Naive B cell (primary cell): ENCODE data around the gene NKIRAS1. TPM values are rescaled to one million over a fixed set of nuclear protein-coding genes. Genes with fewer than 3 reads are reported as not detected.

Experiments used
- ATAC-seq, 2 donors: fragments of 150-1000 bp; cut with Tn5 transposase; 2 replicates each; pipeline ENCODE4 v1.10.0; 2021; ENCODE audit warnings: low read depth in 2 of 2, mild to moderate bottlenecking in 2 of 2, moderate library complexity in 2 of 2
- DNase-seq: peaks from one replicate; pipeline ENCODE4 v3.0.0; 2022
- H3K27ac Mint-ChIP-seq, 6 donors: one replicate each; pipeline ENCODE4 v1.8.0; 2020 to 2022; ENCODE audit warnings: mild to moderate bottlenecking in 6 of 6, mixed read lengths in 6 of 6, moderate library complexity in 5 of 6, inconsistent platforms in 2 of 6
- H3K27me3 Mint-ChIP-seq, 3 donors: one replicate each; pipeline ENCODE4 v1.8.0; 2021 to 2022; ENCODE audit warnings: mixed read lengths in 3 of 3, mild to moderate bottlenecking in 1 of 3
- H3K36me3 Mint-ChIP-seq, 2 donors: one replicate each; pipeline ENCODE4 v1.8.0; 2020 to 2022; ENCODE audit warnings: mixed read lengths in 2 of 2, inconsistent platforms in 1 of 2, mild to moderate bottlenecking in 1 of 2
- H3K4me1 Mint-ChIP-seq, 3 donors: one replicate each; pipeline ENCODE4 v1.8.0; 2020 to 2022; ENCODE audit warnings: mixed read lengths in 3 of 3, inconsistent platforms in 1 of 3, mild to moderate bottlenecking in 1 of 3, moderate library complexity in 1 of 3
- H3K4me3 Mint-ChIP-seq, 8 donors: one replicate each; pipeline ENCODE4 v1.8.0; 2020 to 2022; ENCODE audit warnings: mild to moderate bottlenecking in 8 of 8, mixed read lengths in 8 of 8, moderate library complexity in 8 of 8, inconsistent platforms in 2 of 8
- H3K9me3 Mint-ChIP-seq, 7 donors: one replicate each; pipeline ENCODE4 v1.8.0; 2020 to 2022; ENCODE audit warnings: mixed read lengths in 7 of 7, mild to moderate bottlenecking in 5 of 7, inconsistent platforms in 2 of 7, moderate library complexity in 1 of 7
- polyA plus RNA-seq, 6 donors: library from polyadenylated mRNA; unstranded; fragments of 300-500 nt; fragmentation: Illumina TruSeq; gene quantifications; one replicate each; pipeline ENCODE4 v1.2.3, GENCODE V29; 2021; ENCODE audit warnings: low read depth in 6 of 6

NKIRAS1 gene
- polyA plus RNA-seq, 6 donors from 2014 or later = 5.2 to 7.9 (median 6.2) TPM

DNA sequence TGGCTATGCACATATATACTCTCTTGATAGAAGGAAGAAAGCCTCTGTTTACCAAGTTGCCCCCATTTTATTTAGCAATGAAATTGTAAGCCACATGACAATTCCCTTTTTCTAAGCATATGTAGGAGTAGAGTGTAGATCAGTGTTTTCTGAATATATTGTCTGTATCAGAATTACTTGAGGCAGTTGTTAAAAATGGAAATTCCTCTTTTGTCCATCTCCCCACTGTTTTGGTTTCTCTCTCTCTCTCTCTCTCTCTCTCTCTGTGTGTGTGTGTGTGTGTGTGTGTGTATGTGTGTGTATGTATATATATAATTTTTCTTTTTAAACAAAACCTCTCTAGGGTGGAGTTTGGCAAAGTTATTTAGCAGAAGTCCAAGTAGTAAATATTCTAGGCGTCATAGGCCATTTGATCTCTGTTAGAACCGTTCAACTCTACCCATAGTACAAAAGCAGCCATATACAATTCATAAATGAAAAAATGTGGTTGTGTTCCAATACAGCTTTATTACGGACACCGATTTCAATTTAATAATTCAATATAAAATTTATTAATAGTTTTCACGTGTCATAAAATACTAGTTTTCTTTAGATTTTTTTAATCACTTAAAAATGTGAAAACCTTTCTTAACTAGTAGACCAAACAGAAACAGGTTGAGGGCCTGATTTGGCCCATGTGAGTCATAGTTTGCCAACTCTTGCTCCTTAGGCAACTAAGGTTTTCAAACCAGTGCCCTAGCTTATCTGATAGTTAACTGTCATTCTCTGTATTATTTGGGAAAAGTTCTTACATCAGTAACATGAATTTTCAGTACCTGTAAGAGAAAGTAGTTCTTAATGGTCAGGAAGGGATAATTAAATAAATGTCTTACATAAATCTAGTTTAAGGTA is 71.2 kb downstream of the NKIRAS1 start:
- peak overlapping the region in 4 of 8 donors; percentile 6 to 65 (median 40) for H3K4me3 Mint-ChIP-seq

DNA sequence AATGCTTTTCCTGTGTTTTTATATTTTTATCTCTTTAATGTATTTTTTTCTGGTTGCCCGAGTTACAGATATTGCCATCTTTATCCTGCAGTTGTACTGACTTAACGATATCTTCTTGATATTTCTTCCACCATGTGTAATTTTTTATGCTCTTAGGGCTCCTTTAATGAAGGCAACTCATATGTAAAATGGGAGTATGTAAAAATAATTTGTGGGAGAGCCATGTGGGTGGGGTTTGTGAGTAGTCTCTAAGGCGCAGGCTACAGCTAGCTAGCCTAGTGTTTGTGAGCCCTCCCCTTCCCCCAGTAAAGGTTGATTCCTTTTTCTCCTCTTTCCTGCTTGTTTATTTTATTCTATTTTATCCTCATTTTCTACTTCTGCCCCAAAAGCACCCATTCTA is 72.9 kb downstream of the NKIRAS1 start:
- Mint-ChIP-seq H3K27ac (peak overlapping the region in 3 of 6 donors; percentile 2 to 15 (median 13)), H3K27me3 (no peaks in the 10 kb centered on the region), H3K4me3 (no peak overlapping the region), H3K9me3 (no peaks in the 10 kb centered on the region), H3K4me1 (peaks cover 34 to 53% (median 44%) of the 10 kb centered on the region in 3 donors), H3K36me3 (peaks cover 0 to 6% of the 10 kb centered on the region in 2 donors)
- ATAC-seq (no peak), DNase-seq (no peak)

More for the DNA sequence above, 71.2 kb downstream of the NKIRAS1 start:
- peaks cover 0 to 6% of the 10 kb centered on the region in 2 donors for H3K36me3 Mint-ChIP-seq
- no peaks in the 10 kb centered on the region for H3K27me3 Mint-ChIP-seq
- no peak for DNase-seq
- H3K4me1 Mint-ChIP-seq = peaks cover 32 to 40% (median 39%) of the 10 kb centered on the region in 3 donors
- peaks cover 0 to 3% (median 0%) of the 10 kb centered on the region in 7 donors for H3K9me3 Mint-ChIP-seq
- peak overlapping the region in 4 of 6 donors; percentile 73 to 94 (median 88) for H3K27ac Mint-ChIP-seq
- ATAC-seq = no peak

Other genes with a start within 250 kb of the NKIRAS1 start
- 10 to 100 TPM in 5 of 6 donors, 1 to 10 TPM in 1; 8.7 to 33.7 (median 18.1) TPM for gene UBE2E1, start 111.0 kb downstream of the NKIRAS1 start, polyA plus RNA-seq
- gene RPL15, start 142 bp upstream of the NKIRAS1 start, polyA plus RNA-seq = 1,000 to 10,000 TPM; 5,343 to 7,068 (median 5,837) TPM
- 10 to 100 TPM; 14.1 to 55.0 (median 39.2) TPM for gene NR1D2, start 28.3 kb upstream of the NKIRAS1 start, polyA plus RNA-seq